Adrenal gland (tissue), 12 donors: Measurements from ENCODE around the gene MFN2. TPM values are rescaled to one million over a fixed set of nuclear protein-coding genes. Genes with fewer than 3 reads are reported as not detected.

Experiments used
- DNase-seq, 7 donors: peaks; one replicate each; pipeline ENCODE4 v3.0.0-alpha.2; 2019 to 2020
- H3K27ac ChIP-seq, 5 donors: fragments of 200-600 bp; sonication (generic) in 4 of 5; 1 replicate in 3 of 5; 2 replicates in 2 of 5; pipeline versions ENCODE4 v1.5.1 to v1.8.0; 2016 to 2020; ENCODE audit warnings: mild to moderate bottlenecking in 1 of 5
- H3K27me3 ChIP-seq: fragments of 200-600 bp; 2 replicates; pipeline ENCODE4 v1.8.0; 2021
- H3K36me3 ChIP-seq, 2 donors: fragments of 200-600 bp; replicated peaks in 1 of 2; 1 replicate in 1 of 2; 2 replicates in 1 of 2; pipeline versions ENCODE4 v1.5.1 to v1.8.0; 2018 to 2022
- H3K4me1 ChIP-seq, 2 donors: fragments of 200-600 bp; replicated peaks in 1 of 2; 1 replicate in 1 of 2; 2 replicates in 1 of 2; pipeline versions ENCODE4 v1.5.1 to v1.8.0; 2018 to 2021
- H3K4me3 ChIP-seq, 4 donors: fragments of 200-600 bp; sonication (generic) in 3 of 4; one replicate each; pipeline ENCODE4 v1.5.1; 2016 to 2018
- H3K9me3 ChIP-seq, 3 donors: fragments of 200-600 bp; sonication (generic) in 1 of 3; replicated peaks in 1 of 3; 1 replicate in 2 of 3; 2 replicates in 1 of 3; pipeline versions ENCODE4 v1.5.1 to v1.8.0; 2016 to 2021
- POLR2A ChIP-seq, 2 donors: fragments of 450-650 bp; IDR thresholded peaks; one replicate each; pipeline ENCODE4 v1.6.1; 2017; ENCODE audit warnings: antibody characterized with exemption in 2 of 2, mild to moderate bottlenecking in 2 of 2, moderate library complexity in 1 of 2
- WGBS, 4 donors: extraction: QIAGEN DNeasy Blood & Tissue Kit in 2 of 4; methylation state at CpG; one replicate each; pipeline versions ENCODE4 v1.1.5 to v1.1.7; 2013 to 2017; 5-methylcytosine and 5-hydroxymethylcytosine counted together
- intact Hi-C, 2 donors: fragments of 100-400 bp; cut with DNase I; formaldehyde crosslinking; loops; one replicate each; pipeline versions ENCODE4 v1.14.1 to v1.15.0; 2022 to 2023
- polyA plus RNA-seq, 3 donors: library from polyadenylated mRNA; stranded (reverse); fragments of 200-250 nt in 2 of 3; fragments of 350-450 nt in 1 of 3; fragmentation: Illumina TruSeq in 1 of 3; extraction: RNeasy Lipid Tissue Mini Kit (QIAGEN cat#74804) in 1 of 3; gene quantifications; one replicate each; pipeline ENCODE4 v1.2.3, GENCODE V29; 2013 to 2014
- total RNA-seq, 9 donors: library from RNA; depleted of rRNA in 4 of 9; stranded (reverse); fragments of >200 nt in 4 of 9; fragments of 120-200 nt in 1 of 9; fragmentation: NEBNext Ultra II Directional in 1 of 9; extraction: Animal tissue kit (Norgen Biotek cat#: 25700) in 1 of 9; gene quantifications; one replicate each; pipeline versions ENCODE4 v1.1.0 to v1.2.4, GENCODE V29; 2013 to 2023
- TF ChIP-seq, protein P1 (sequence below), 6 experiments: fragments of 450-650 bp in 4 of 6; fragments of 200-600 bp in 2 of 6; sonication (generic) in 1 of 6; IDR thresholded peaks; 1 replicate in 5 of 6; 2 replicates in 1 of 6; pipeline versions ENCODE4 v1.5.1 to v1.8.0; 2016 to 2021; ENCODE audit warnings: antibody characterized with exemption in 6 of 6, mild to moderate bottlenecking in 2 of 6, moderate library complexity in 1 of 6
- donor health status: healthy with polysubstance abuse.
- donor health status: Bipolar disorder and iron deficiency.
- donor health status: DM: yes; HTN: yes; CAD: no.
- donor health status: DM: no; HTN: no; CAD: no.
- donor health status: DM: no; HTN: no; CAD: no.
- donor health status: DM: yes; HTN: yes; CAD: no.

MFN2 gene
- total and polyA plus RNA-seq, 12 donors, result 26.6 to 103 (median 63.5) TPM

DNA sequence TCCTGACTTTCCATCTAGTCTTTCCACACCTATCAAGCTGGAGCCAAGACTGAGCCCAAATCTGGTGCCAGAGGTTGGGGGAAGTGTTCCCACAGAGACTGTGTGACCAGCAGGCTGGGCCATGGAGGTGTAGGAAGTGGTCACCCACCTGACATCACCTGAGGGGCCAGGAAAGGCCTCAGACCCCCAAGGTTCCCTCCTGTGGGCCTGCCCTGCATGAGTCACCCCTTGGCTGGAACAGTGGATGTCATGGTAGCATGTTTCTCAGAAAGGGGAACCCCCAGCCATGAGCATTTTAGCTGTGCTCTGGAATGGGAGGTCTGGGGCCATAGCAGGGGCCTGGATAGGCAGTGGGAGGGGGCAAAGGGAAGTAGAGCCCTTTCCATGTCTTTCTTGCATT lies 77.1 kb downstream of the MFN2 start:
- intact Hi-C loops, result no loop called here
- Histone ChIP-seq H3K4me3 (no peak overlapping the region), H3K27ac (no peak overlapping the region), H3K4me1 (peaks cover 6 to 9% of the 10 kb centered on the region in 2 donors), H3K9me3 (no peaks in the 10 kb centered on the region), H3K36me3 (no peaks in the 10 kb centered on the region), H3K27me3 (no peaks in the 10 kb centered on the region)
- no peak for DNase-seq
- TF ChIP-seq, protein P1, sequence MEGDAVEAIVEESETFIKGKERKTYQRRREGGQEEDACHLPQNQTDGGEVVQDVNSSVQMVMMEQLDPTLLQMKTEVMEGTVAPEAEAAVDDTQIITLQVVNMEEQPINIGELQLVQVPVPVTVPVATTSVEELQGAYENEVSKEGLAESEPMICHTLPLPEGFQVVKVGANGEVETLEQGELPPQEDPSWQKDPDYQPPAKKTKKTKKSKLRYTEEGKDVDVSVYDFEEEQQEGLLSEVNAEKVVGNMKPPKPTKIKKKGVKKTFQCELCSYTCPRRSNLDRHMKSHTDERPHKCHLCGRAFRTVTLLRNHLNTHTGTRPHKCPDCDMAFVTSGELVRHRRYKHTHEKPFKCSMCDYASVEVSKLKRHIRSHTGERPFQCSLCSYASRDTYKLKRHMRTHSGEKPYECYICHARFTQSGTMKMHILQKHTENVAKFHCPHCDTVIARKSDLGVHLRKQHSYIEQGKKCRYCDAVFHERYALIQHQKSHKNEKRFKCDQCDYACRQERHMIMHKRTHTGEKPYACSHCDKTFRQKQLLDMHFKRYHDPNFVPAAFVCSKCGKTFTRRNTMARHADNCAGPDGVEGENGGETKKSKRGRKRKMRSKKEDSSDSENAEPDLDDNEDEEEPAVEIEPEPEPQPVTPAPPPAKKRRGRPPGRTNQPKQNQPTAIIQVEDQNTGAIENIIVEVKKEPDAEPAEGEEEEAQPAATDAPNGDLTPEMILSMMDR (IDR thresholded peaks at IDR 0.05), result no peak
- TF ChIP-seq POLR2A (IDR thresholded peaks at IDR 0.05), result no peak

DNA sequence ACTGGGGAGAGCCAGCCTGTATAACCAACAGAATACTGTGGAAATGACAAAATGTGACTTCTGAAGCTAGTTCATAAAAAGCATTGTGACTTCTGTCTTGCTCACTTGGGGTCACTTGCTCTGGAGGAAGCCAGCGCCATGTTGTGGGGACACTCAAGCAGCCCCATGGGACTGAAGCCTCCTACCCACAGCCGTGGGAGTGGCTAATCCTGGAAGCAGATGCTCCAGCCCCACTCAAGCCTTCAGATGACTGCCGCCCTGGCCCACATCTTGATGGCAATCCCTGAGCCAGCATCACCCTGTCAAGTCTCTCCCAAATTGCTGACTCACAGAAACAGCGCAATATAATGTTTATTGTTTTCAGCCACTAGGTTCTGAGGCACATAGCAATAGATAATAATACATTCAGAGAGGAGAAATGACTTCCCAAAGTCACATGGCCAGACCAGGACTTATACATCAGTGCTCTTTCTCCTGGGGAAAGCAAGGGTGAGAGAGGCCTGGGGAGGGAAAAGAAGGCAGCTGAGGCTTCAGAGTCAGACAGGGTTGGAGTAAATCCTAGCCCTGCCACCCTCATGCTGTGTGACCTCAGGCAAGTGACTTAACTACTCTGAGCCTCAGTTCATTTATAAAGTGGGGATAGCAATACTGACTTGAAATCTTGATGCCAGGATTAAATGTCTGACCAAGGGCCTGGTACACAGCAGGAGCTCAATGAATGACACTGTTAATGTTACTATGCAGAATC lies 77.9 kb downstream of the MFN2 start:
- Histone ChIP-seq H3K27ac (no peak overlapping the region), H3K4me3 (no peak overlapping the region), H3K36me3 (no peaks in the 10 kb centered on the region), H3K27me3 (peaks cover 3% of the 10 kb centered on the region), H3K9me3 (no peaks in the 10 kb centered on the region), H3K4me1 (peaks cover under 1 to 7% of the 10 kb centered on the region in 2 donors)
- no peak for TF ChIP-seq POLR2A (IDR thresholded peaks at IDR 0.05)
- TF ChIP-seq, protein P1 (IDR thresholded peaks at IDR 0.05), result no peak
- intact Hi-C loops, result no loop called here
- 82 to 95% (median 93%) methylated on average over 3 to 4 of the region's 4 CpGs for WGBS, 4 donors
- DNase-seq, result no peak

DNA sequence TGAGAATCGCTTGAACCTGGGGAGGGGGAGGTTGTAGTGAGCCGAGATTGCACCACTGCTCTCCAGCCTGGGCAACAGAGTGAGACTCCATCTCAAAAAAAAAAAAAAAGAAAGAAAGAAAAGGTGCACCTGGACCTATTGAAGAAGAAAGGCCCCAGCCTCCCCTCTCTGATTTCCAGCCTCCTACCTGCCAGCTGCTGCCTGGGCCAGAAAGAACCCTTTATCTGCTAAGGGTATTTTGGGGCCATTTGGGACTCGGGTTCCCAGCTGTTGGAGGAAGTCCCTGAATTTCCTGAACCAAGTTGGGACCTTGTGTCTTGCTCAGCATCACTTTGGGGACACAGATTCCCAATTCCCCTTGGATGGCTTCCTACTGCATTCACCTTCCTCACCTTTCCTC lies 79.0 kb downstream of the MFN2 start:
- 71 to 87% (median 80%) methylated on average over 3 of the region's 3 CpGs for WGBS, 4 donors
- TF ChIP-seq POLR2A (IDR thresholded peaks at IDR 0.05), result no peak
- TF ChIP-seq, protein P1 (IDR thresholded peaks at IDR 0.05), result no peak
- H3K36me3 ChIP-seq, result no peaks in the 10 kb centered on the region
- no peak overlapping the region for H3K4me3 ChIP-seq
- no peak overlapping the region for H3K27ac ChIP-seq
- DNase-seq, result no peak
- peaks cover 12% of the 10 kb centered on the region for H3K27me3 ChIP-seq
- H3K9me3 ChIP-seq, result no peaks in the 10 kb centered on the region
- intact Hi-C loops, result no loop called here
- peaks cover 0 to 7% of the 10 kb centered on the region in 2 donors for H3K4me1 ChIP-seq

DNA sequence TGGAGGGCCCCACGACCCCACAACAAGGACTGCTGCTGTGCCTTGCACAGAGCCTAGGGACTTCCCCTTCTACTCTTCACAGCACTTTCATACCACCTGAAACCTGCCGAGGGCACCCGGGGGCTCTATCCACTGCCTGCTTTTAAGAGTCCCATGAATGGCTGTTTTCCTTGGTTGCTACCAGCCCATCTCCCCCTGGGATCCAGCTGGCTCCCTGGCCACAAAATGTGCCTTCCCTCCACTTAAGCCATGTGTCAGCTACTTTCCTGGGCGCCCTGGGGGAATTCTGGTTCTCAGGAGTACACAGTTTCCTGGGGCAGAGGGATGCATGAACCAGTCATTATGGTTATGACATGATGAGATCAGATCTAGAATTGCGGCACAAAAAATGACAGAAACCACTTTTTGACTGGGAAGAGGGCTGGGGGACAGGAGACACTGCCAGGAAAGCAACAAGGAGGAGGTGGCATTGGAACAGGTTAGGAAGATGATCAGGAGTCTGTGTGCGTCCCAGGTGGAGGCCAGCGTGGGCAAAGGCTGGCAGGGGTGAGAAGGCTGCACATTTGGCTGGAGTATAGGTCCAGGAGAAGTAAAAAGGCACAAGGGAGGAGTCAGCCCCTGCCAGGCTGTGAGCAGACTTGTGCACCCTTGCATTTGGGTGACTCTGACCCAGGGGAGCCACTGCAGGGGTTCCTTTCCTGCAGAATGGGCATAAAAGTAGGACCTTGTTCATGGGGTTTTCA lies 79.6 kb downstream of the MFN2 start:
- no peaks in the 10 kb centered on the region for H3K36me3 ChIP-seq
- no peak overlapping the region for H3K4me3 ChIP-seq
- 60 to 82% (median 65%) methylated on average over 7 of the region's 7 CpGs for WGBS, 4 donors
- no peak for DNase-seq
- intact Hi-C loops, result no loop called here
- no peaks in the 10 kb centered on the region for H3K9me3 ChIP-seq
- H3K27me3 ChIP-seq, result peaks cover 19% of the 10 kb centered on the region
- TF ChIP-seq, protein P1 (IDR thresholded peaks at IDR 0.05), result no peak
- no peak for TF ChIP-seq POLR2A (IDR thresholded peaks at IDR 0.05)
- no peak overlapping the region for H3K27ac ChIP-seq
- H3K4me1 ChIP-seq, result peaks cover 0 to 7% of the 10 kb centered on the region in 2 donors
